Fibroblast of lung (primary cell): ENCODE data around the gene CHN2. TPM values are rescaled to one million over a fixed set of nuclear protein-coding genes. Genes with fewer than 3 reads are reported as not detected.

Experiments used
- DNase-seq, 2 donors: peaks; one replicate each; pipeline versions ENCODE4 v3.0.0 to v3.0.0-alpha.2; 2010; ENCODE audit warnings: low read depth in 2 of 2
- H2AFZ ChIP-seq: 2 replicates; pipeline ENCODE4 v1.5.1; 2012; ENCODE audit warnings: low read length, control low read depth, inconsistent platforms
- H3K27ac ChIP-seq: 2 replicates; pipeline ENCODE4 v1.5.1; 2011; ENCODE audit warnings: low read length, control low read depth; ENCODE audit not compliant: insufficient read depth
- H3K27me3 ChIP-seq: 2 replicates; pipeline ENCODE4 v1.5.1; 2011; ENCODE audit warnings: mild to moderate bottlenecking, low read length; ENCODE audit not compliant: control insufficient read depth, insufficient read depth
- H3K36me3 ChIP-seq: 2 replicates; pipeline ENCODE4 v1.5.1; 2011; ENCODE audit warnings: low read length; ENCODE audit not compliant: control insufficient read depth, insufficient read depth
- H3K4me1 ChIP-seq: 2 replicates; pipeline ENCODE4 v1.5.1; 2011; ENCODE audit warnings: low read length; ENCODE audit not compliant: control insufficient read depth, insufficient read depth; ENCODE audit errors: extremely low read depth
- H3K4me2 ChIP-seq: 2 replicates; pipeline ENCODE4 v1.5.1; 2011; ENCODE audit warnings: low read length, control low read depth; ENCODE audit not compliant: insufficient read depth; ENCODE audit errors: extremely low read depth
- H3K4me3 ChIP-seq, 4 experiments: fragments of 200-600 bp in 1 of 4; sonication (generic) in 1 of 4; replicated peaks in 1 of 4; 2 replicates each; pipeline ENCODE4 v1.5.1; 2011 to 2016; ENCODE audit warnings: low read length in 4 of 4, low read depth in 3 of 4, mild to moderate bottlenecking in 3 of 4, control low read depth in 2 of 4, inconsistent platforms in 1 of 4, mixed read lengths in 1 of 4; ENCODE audit not compliant: insufficient read depth in 1 of 4; ENCODE audit errors: control extremely low read depth in 1 of 4
- H3K79me2 ChIP-seq: 2 replicates; pipeline ENCODE4 v1.5.1; 2012; ENCODE audit warnings: mild to moderate bottlenecking, low read length, inconsistent platforms; ENCODE audit not compliant: control insufficient read depth, insufficient read depth
- H3K9ac ChIP-seq: 2 replicates; pipeline ENCODE4 v1.5.1; 2011; ENCODE audit warnings: mild to moderate bottlenecking, low read length, control low read depth; ENCODE audit not compliant: insufficient read depth
- H3K9me3 ChIP-seq: 2 replicates; pipeline ENCODE4 v1.5.1; 2012; ENCODE audit warnings: low read depth, low read length; ENCODE audit not compliant: control insufficient read depth, insufficient read depth
- H4K20me1 ChIP-seq: 2 replicates; pipeline ENCODE4 v1.5.1; 2011; ENCODE audit warnings: low read length; ENCODE audit not compliant: control insufficient read depth, insufficient read depth; ENCODE audit errors: extremely low read depth
- EZH2 ChIP-seq: IDR thresholded peaks from 2 replicates; pipeline ENCODE4 v1.5.1; 2012; ENCODE audit warnings: low read length, control low read depth, mild to moderate bottlenecking; ENCODE audit errors: missing control alignments
- polyA plus RNA-seq, 2 donors: library from polyadenylated mRNA; depleted of rRNA in 1 of 2; stranded (reverse) in 1 of 2; unstranded in 1 of 2; fragments of >200 nt; gene quantifications; 2 replicates each; pipeline ENCODE4 v1.2.1, GENCODE V29; 2011 to 2012; ENCODE audit warnings: missing spikeins in 1 of 2
- total RNA-seq: library from RNA; depleted of rRNA; stranded (reverse); fragments of >200 nt; gene quantifications from 2 replicates; pipeline ENCODE4 v1.2.1, GENCODE V29; 2014
- TF ChIP-seq, protein P1 (sequence below), 2 donors: IDR thresholded peaks in 1 of 2; conservative IDR thresholded peaks in 1 of 2; 1 replicate in 1 of 2; 2 replicates in 1 of 2; pipeline ENCODE4 v1.5.1; 2011 to 2012; ENCODE audit warnings: low read length in 2 of 2, control low read depth in 1 of 2, inconsistent platforms in 1 of 2, low read depth in 1 of 2, mild to moderate bottlenecking in 1 of 2

The CHN2 gene
- total and polyA plus RNA-seq, 2 donors (not counting 1 experiment from before 2014, with no cell fraction given), result 0.33 to 0.53 TPM

DNA sequence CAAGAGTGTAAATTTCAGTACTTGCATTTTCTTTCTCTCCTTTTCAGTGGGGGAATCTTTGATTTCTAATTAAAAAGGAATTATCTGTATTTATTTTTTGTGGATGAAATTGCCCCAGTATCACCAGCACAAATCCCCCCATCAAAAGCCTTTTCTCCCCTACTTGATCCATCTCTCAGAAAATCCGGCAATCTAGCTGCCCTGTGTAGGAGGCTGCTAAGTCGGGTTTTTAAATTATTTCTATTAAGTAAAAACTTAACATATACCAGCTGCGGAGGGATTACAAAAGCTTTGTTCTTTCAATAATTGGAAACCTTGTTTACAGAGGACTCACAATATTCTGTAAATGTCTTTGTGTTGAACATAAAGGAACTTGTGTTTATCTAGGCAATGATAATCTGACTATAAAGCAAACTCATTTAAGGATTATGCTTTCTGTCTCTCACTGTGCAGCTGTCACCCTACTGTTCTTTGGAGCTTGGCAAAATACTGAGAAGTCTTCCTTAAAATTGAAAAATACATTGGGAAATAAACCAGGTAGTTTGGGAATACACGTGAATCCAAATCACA lies 191.7 kb downstream of the CHN2 start:
- H3K4me1 ChIP-seq, result no peaks in the 10 kb centered on the region
- H3K27ac ChIP-seq, result no peak overlapping the region
- no peaks in the 10 kb centered on the region for H3K36me3 ChIP-seq
- no peak overlapping the region for H3K4me2 ChIP-seq
- TF ChIP-seq, protein P1, sequence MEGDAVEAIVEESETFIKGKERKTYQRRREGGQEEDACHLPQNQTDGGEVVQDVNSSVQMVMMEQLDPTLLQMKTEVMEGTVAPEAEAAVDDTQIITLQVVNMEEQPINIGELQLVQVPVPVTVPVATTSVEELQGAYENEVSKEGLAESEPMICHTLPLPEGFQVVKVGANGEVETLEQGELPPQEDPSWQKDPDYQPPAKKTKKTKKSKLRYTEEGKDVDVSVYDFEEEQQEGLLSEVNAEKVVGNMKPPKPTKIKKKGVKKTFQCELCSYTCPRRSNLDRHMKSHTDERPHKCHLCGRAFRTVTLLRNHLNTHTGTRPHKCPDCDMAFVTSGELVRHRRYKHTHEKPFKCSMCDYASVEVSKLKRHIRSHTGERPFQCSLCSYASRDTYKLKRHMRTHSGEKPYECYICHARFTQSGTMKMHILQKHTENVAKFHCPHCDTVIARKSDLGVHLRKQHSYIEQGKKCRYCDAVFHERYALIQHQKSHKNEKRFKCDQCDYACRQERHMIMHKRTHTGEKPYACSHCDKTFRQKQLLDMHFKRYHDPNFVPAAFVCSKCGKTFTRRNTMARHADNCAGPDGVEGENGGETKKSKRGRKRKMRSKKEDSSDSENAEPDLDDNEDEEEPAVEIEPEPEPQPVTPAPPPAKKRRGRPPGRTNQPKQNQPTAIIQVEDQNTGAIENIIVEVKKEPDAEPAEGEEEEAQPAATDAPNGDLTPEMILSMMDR (conservative IDR thresholded peaks at IDR 0.05 in 1 of 2, IDR thresholded peaks at IDR 0.05 in 1 of 2; ENCODE audit: low read depth in 1 of 2, low read length in 2 of 2), result no peak
- no peak for TF ChIP-seq EZH2
- no peak overlapping the region for H3K4me3 ChIP-seq
- no peak overlapping the region for H3K9ac ChIP-seq
- H4K20me1 ChIP-seq, result no peaks in the 10 kb centered on the region
- no peaks in the 10 kb centered on the region for H3K79me2 ChIP-seq
- DNase-seq, result no peak
- no peaks in the 10 kb centered on the region for H3K9me3 ChIP-seq
- H2AFZ ChIP-seq, result no peak overlapping the region
- H3K27me3 ChIP-seq, result no peaks in the 10 kb centered on the region

DNA sequence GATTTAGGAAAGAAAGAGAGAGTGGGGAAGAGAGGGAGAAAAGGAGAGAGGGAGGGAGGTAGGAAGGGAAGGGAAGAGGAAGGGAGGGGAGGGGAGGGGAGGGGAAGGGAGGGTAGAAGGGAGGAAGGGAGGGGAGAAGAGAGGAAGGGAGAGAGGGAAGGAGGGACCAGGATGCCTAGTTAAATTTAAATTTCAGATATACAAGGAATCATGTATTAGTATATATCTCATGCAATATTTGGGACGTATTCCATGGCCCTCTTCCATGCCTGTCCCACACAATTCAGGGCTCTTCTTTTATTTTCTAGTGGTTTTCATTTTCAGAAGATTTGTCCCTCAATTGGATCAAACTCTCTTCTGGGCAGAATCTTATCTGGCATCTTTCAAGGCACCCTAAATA lies 196.7 kb downstream of the CHN2 start:
- Histone ChIP-seq H3K79me2 (no peaks in the 10 kb centered on the region), H4K20me1 (no peaks in the 10 kb centered on the region), H3K27me3 (no peaks in the 10 kb centered on the region), H3K4me2 (no peak overlapping the region), H3K27ac (no peak overlapping the region), H3K4me3 (no peak overlapping the region), H3K36me3 (no peaks in the 10 kb centered on the region), H3K9me3 (no peaks in the 10 kb centered on the region), H2AFZ (no peak overlapping the region), H3K9ac (no peak overlapping the region), H3K4me1 (no peaks in the 10 kb centered on the region)
- no peak for TF ChIP-seq EZH2
- TF ChIP-seq, protein P1 (conservative IDR thresholded peaks at IDR 0.05 in 1 of 2, IDR thresholded peaks at IDR 0.05 in 1 of 2; ENCODE audit: low read depth in 1 of 2, low read length in 2 of 2), result no peak
- no peak for DNase-seq

DNA sequence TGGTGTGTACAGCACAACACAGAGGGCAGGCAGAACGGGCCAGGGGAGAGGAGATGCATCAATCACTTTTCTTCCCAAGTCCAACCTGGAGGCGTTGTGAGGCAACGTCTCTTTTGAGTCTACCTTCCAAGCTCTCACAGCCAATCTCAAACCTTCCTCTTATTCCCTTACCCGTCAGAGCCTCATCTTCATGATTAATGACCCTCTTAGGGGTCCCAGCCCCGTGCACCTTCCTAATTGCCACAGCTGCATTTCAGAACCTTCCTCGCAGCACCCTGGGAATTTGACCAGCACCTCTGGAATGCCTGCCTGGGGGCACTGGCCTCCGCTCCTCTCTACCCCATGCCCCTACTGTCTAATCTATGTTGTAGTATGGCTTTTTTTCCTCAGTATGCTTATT lies 199.7 kb downstream of the CHN2 start:
- Histone ChIP-seq H2AFZ (no peak overlapping the region), H3K27me3 (no peaks in the 10 kb centered on the region), H4K20me1 (no peaks in the 10 kb centered on the region)

More for the DNA sequence above, 199.7 kb downstream of the CHN2 start:
- TF ChIP-seq, protein P1 (conservative IDR thresholded peaks at IDR 0.05 in 1 of 2, IDR thresholded peaks at IDR 0.05 in 1 of 2; ENCODE audit: low read depth in 1 of 2, low read length in 2 of 2), result no peak
- TF ChIP-seq EZH2, result no peak
- Histone ChIP-seq H3K9me3 (no peaks in the 10 kb centered on the region), H3K9ac (no peak overlapping the region), H3K4me2 (no peak overlapping the region), H3K27ac (no peak overlapping the region), H3K4me3 (no peak overlapping the region), H3K79me2 (no peaks in the 10 kb centered on the region), H3K4me1 (no peaks in the 10 kb centered on the region), H3K36me3 (no peaks in the 10 kb centered on the region)
- no peak for DNase-seq
